Measurements from ENCODE around the gene KRT12.
A peak's percentile ranks its signal among the peaks of the same experiment; 100 is the strongest.
"Not testable (repeated sequence)": the region's sequence is repeated elsewhere in the genome, so short reads cannot be mapped to it uniquely, and the experiment has no call there.

KRT12 gene

GRCh38 chr17:40819528-40820125, 47.4 kb downstream of the KRT12 start:
- no peak for TF ChIP-seq CTCF (conservative IDR thresholded peaks at IDR 0.05; ENCODE audit: control insufficient read depth, insufficient read depth, low read depth, low read length)
- H3K4me3 ChIP-seq (ENCODE audit: control insufficient read depth, low read depth, low read length), result peak overlapping the region; percentile 74
- DNase-seq (ENCODE audit: low read depth), result peak; percentile 42

- no peak for TF ChIP-seq CTCF (conservative IDR thresholded peaks at IDR 0.05; ENCODE audit: control insufficient read depth, insufficient read depth, low read depth, low read length)
- DNase-seq (ENCODE audit: low read depth), result peak; percentile 67
- peak overlapping the region; percentile 86 for H3K4me3 ChIP-seq (ENCODE audit: control insufficient read depth, low read depth, low read length)
Observed at GRCh38 chr17:40818733-40819527, 48.1 kb downstream of the KRT12 start.

GRCh38 chr17:40818343-40818732, 48.7 kb downstream of the KRT12 start:
- TF ChIP-seq CTCF (conservative IDR thresholded peaks at IDR 0.05; ENCODE audit: control insufficient read depth, insufficient read depth, low read depth, low read length), result no peak
- no peak for DNase-seq (ENCODE audit: low read depth)
- peak overlapping the region; percentile 86 for H3K4me3 ChIP-seq (ENCODE audit: control insufficient read depth, low read depth, low read length)

- no peak for DNase-seq (ENCODE audit: low read depth)
- TF ChIP-seq CTCF (conservative IDR thresholded peaks at IDR 0.05; ENCODE audit: control insufficient read depth, insufficient read depth, low read depth, low read length), result no peak
- H3K4me3 ChIP-seq (ENCODE audit: control insufficient read depth, low read depth, low read length), result no peak overlapping the region
Observed at GRCh38 chr17:40817103-40817682, 49.8 kb downstream of the KRT12 start.

- no peak for TF ChIP-seq CTCF (conservative IDR thresholded peaks at IDR 0.05; ENCODE audit: control insufficient read depth, insufficient read depth, low read depth, low read length)
- no peak overlapping the region for H3K4me3 ChIP-seq (ENCODE audit: control insufficient read depth, low read depth, low read length)
Observed at GRCh38 chr17:40816569-40816968, 50.5 kb downstream of the KRT12 start.

GRCh38 chr17:40815381-40815780, 51.6 kb downstream of the KRT12 start:
- DNase-seq (ENCODE audit: low read depth), result no peak
- H3K4me3 ChIP-seq (ENCODE audit: control insufficient read depth, low read depth, low read length), result no peak overlapping the region
- TF ChIP-seq CTCF (conservative IDR thresholded peaks at IDR 0.05; ENCODE audit: control insufficient read depth, insufficient read depth, low read depth, low read length), result no peak

More at GRCh38 chr17:40816569-40816968, 50.5 kb downstream of the KRT12 start:
- no peak for DNase-seq (ENCODE audit: low read depth)

- H3K4me3 ChIP-seq (ENCODE audit: control insufficient read depth, low read depth, low read length); DNase-seq (ENCODE audit: low read depth): not testable (repeated sequence)
Observed at GRCh38 chr17:40814657-40815056, 52.4 kb downstream of the KRT12 start.

Measured in fibroblast of mammary gland (primary cell).